Right atrium auricular region (tissue), 2 donors: ENCODE data around the gene DNMT3B. TPM values are rescaled to one million over a fixed set of nuclear protein-coding genes. Genes with fewer than 3 reads are reported as not detected.

Experiments used
- DNase-seq: peaks from one replicate; pipeline ENCODE4 v3.0.0-alpha.2; 2019; ENCODE audit warnings: low spot score
- H3K27ac ChIP-seq, 2 donors: fragments of 200-600 bp; sonication (generic); 1 replicate in 1 of 2; 2 replicates in 1 of 2; pipeline ENCODE4 v1.5.1; 2016 to 2019
- H3K27me3 ChIP-seq, 2 donors: fragments of 200-600 bp; sonication (generic); one replicate each; pipeline versions ENCODE4 v1.5.1 to v1.6.0; 2017 to 2019
- H3K36me3 ChIP-seq: fragments of 200-600 bp; sonication (generic); one replicate; pipeline ENCODE4 v1.5.1; 2016
- H3K4me1 ChIP-seq, 2 donors: fragments of 200-600 bp; sonication (generic); one replicate each; pipeline versions ENCODE4 v1.5.1 to v1.6.0; 2017 to 2019
- H3K4me3 ChIP-seq, 2 donors: fragments of 200-600 bp; sonication (generic); 1 replicate in 1 of 2; 2 replicates in 1 of 2; pipeline ENCODE4 v1.5.1; 2017 to 2019; ENCODE audit warnings: mild to moderate bottlenecking in 1 of 2, moderate library complexity in 1 of 2
- H3K9me3 ChIP-seq, 2 donors: fragments of 200-600 bp; sonication (generic); one replicate each; pipeline ENCODE4 v1.5.1; 2019
- CTCF ChIP-seq, 2 donors: fragments of 200-600 bp; sonication (generic); IDR thresholded peaks; one replicate each; pipeline ENCODE4 v1.5.1; 2019; ENCODE audit warnings: antibody characterized with exemption in 2 of 2
- total RNA-seq, 2 donors: library from RNA; depleted of rRNA; stranded (reverse); fragments of >200 nt; gene quantifications; one replicate each; pipeline ENCODE4 v1.1.0, GENCODE V29; 2016

The DNMT3B gene
- total RNA-seq, 2 donors from 2014 or later, result 0.24 to 0.44 TPM

- no peaks in the 10 kb centered on the region for H3K9me3 ChIP-seq
- no peak for TF ChIP-seq CTCF (IDR thresholded peaks at IDR 0.05)
- H3K4me3 ChIP-seq, result no peak overlapping the region
These were observed 5.4 kb downstream of the DNMT3B start for GRCh38 chr20:32767418-32768198.

GRCh38 chr20:32772046-32772445 lies 9.9 kb downstream of the DNMT3B start:
- no peak for TF ChIP-seq CTCF (IDR thresholded peaks at IDR 0.05)
- DNase-seq, result no peak
- Histone ChIP-seq H3K4me1 (no peaks in the 10 kb centered on the region), H3K4me3 (no peak overlapping the region), H3K9me3 (no peaks in the 10 kb centered on the region), H3K27ac (no peak overlapping the region), H3K36me3 (no peaks in the 10 kb centered on the region), H3K27me3 (no peaks in the 10 kb centered on the region)

More at GRCh38 chr20:32767418-32768198, 5.4 kb downstream of the DNMT3B start:
- H3K36me3 ChIP-seq, result no peaks in the 10 kb centered on the region
- H3K27ac ChIP-seq, result no peak overlapping the region
- no peaks in the 10 kb centered on the region for H3K27me3 ChIP-seq
- no peak for DNase-seq
- H3K4me1 ChIP-seq, result peaks cover 0 to 11% of the 10 kb centered on the region in 2 donors

- Histone ChIP-seq H3K9me3 (no peaks in the 10 kb centered on the region), H3K4me3 (no peak overlapping the region), H3K27ac (no peak overlapping the region), H3K27me3 (no peaks in the 10 kb centered on the region), H3K4me1 (no peaks in the 10 kb centered on the region), H3K36me3 (no peaks in the 10 kb centered on the region)
- DNase-seq, result no peak
- no peak for TF ChIP-seq CTCF (IDR thresholded peaks at IDR 0.05)
These were observed 11.0 kb downstream of the DNMT3B start for GRCh38 chr20:32773223-32773622.

GRCh38 chr20:32773855-32774254 lies 11.7 kb downstream of the DNMT3B start:
- H3K27ac ChIP-seq, result no peak overlapping the region
- H3K36me3 ChIP-seq, result no peaks in the 10 kb centered on the region
- TF ChIP-seq CTCF (IDR thresholded peaks at IDR 0.05), result no peak
- no peaks in the 10 kb centered on the region for H3K27me3 ChIP-seq
- H3K4me3 ChIP-seq, result no peak overlapping the region
- no peaks in the 10 kb centered on the region for H3K4me1 ChIP-seq
- H3K9me3 ChIP-seq, result no peaks in the 10 kb centered on the region
- no peak for DNase-seq

GRCh38 chr20:32775336-32775991 lies 13.3 kb downstream of the DNMT3B start:
- no peak overlapping the region for H3K4me3 ChIP-seq
- no peak overlapping the region for H3K27ac ChIP-seq
- H3K27me3 ChIP-seq, result no peaks in the 10 kb centered on the region
- no peaks in the 10 kb centered on the region for H3K4me1 ChIP-seq
- DNase-seq, result no peak
- no peaks in the 10 kb centered on the region for H3K36me3 ChIP-seq
- no peak for TF ChIP-seq CTCF (IDR thresholded peaks at IDR 0.05)
- no peaks in the 10 kb centered on the region for H3K9me3 ChIP-seq
